HG02763 (cell line): ENCODE results near the gene HOMER3.
"Not testable (repeated sequence)": the region's sequence is repeated elsewhere in the genome, so short reads cannot be mapped to it uniquely, and the experiment has no call there.

Experiments used
- ATAC-seq: cut with Tn5 transposase; IDR thresholded peaks from one replicate; pipeline ENCODE4 v1.9.1; 2021; ENCODE audit warnings: mild to moderate bottlenecking, moderate library complexity; ENCODE audit not compliant: unreplicated experiment

Gene HOMER3

GRCh38 chr19:18955042-18955441 is 14.0 kb upstream of the HOMER3 start:
- no peak for ATAC-seq

GRCh38 chr19:18954094-18954493 is 13.1 kb upstream of the HOMER3 start:
- ATAC-seq = no peak

GRCh38 chr19:18952364-18953003 is 11.5 kb upstream of the HOMER3 start:
- ATAC-seq = not testable (repeated sequence)

GRCh38 chr19:18951721-18952281 is 10.8 kb upstream of the HOMER3 start:
- ATAC-seq = no peak

- ATAC-seq = no peak
Measured at GRCh38 chr19:18949858-18950257, 8.8 kb upstream of the HOMER3 start.

GRCh38 chr19:18948976-18949356 is 7.9 kb upstream of the HOMER3 start:
- no peak for ATAC-seq

- no peak for ATAC-seq
Measured at GRCh38 chr19:18948075-18948975, 7.3 kb upstream of the HOMER3 start.

GRCh38 chr19:18946918-18947317 is 5.9 kb upstream of the HOMER3 start:
- ATAC-seq = no peak

- no peak for ATAC-seq
Measured at GRCh38 chr19:18946335-18946734, 5.3 kb upstream of the HOMER3 start.

- no peak for ATAC-seq
Measured at GRCh38 chr19:18945297-18945696, 4.3 kb upstream of the HOMER3 start.

GRCh38 chr19:18943465-18943864 is 2.4 kb upstream of the HOMER3 start:
- no peak for ATAC-seq

- ATAC-seq = no peak
Measured at GRCh38 chr19:18942692-18943091, 1.7 kb upstream of the HOMER3 start.

GRCh38 chr19:18941628-18942354 is 774 bp upstream of the HOMER3 start:
- no peak for ATAC-seq

- no peak for ATAC-seq
Measured at GRCh38 chr19:18939922-18940768, 872 bp downstream of the HOMER3 start.

- no peak for ATAC-seq
Measured at GRCh38 chr19:18939163-18939562, 1.9 kb downstream of the HOMER3 start.

GRCh38 chr19:18933297-18933696 is 7.7 kb downstream of the HOMER3 start:
- ATAC-seq = no peak

- no peak for ATAC-seq
Measured at GRCh38 chr19:18932216-18932841, 8.7 kb downstream of the HOMER3 start.

- no peak for ATAC-seq
Measured at GRCh38 chr19:18931316-18932162, 9.5 kb downstream of the HOMER3 start.

- no peak for ATAC-seq
Measured at GRCh38 chr19:18929311-18929710, 11.7 kb downstream of the HOMER3 start.
